ENCODE data around the gene SRGAP1. TPM values are rescaled to one million over a fixed set of nuclear protein-coding genes. Genes with fewer than 3 reads are reported as not detected.

Gene SRGAP1
- total and polyA plus RNA-seq, 2 of the 13 experiments (the other 11 are each of a cell fraction or from before 2014, with no cell fraction given): 1.6 to 3.4 TPM

DNA sequence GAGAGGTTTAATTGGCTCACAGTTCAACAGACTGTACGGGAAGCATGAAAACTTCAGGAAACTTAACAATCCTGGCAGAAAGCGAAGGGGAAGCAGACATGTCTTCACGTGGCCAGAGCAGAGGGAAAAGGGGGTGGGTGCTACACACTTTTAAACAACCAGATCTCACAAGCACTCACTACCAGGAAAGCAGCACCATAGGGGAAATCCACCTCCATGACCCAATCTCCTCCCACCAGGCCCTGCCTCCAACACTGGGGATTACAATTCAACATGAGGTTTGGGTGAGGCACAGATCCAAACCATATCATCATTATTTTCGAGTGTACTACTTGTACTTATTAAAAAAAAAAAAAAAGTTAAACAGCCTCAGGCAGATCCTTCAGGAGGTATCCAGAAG, 34.9 kb upstream of the SRGAP1 start:
- H3K4me1 ChIP-seq (ENCODE audit: insufficient read depth, low read length): peaks cover 35% of the 10 kb centered on the region
- intact Hi-C loops (cut with micrococcal nuclease; ENCODE audit: unreplicated experiment): no loop called here
- ChIA-PET CTCF (ENCODE audit: low intra/inter-chr PET ratio, low total read pairs) (no interaction called here), POLR2A (no interaction called here)
- BruUV-seq (replicated peaks): no TSS peak
- H3K79me2 ChIP-seq (ENCODE audit: insufficient read depth, low read length): no peaks in the 10 kb centered on the region
- H3K9ac ChIP-seq (ENCODE audit: insufficient read depth, low read depth, low read length): no peak overlapping the region
- TF ChIP-seq NKX3-1 (CRISPR knock-in tag; IDR thresholded peaks at IDR 0.05): no peak
- H3K4me2 ChIP-seq (ENCODE audit: low read depth, low read length): no peak overlapping the region
- H3K9me3 ChIP-seq (ENCODE audit: low read length): no peaks in the 10 kb centered on the region
- H4K20me1 ChIP-seq (ENCODE audit: insufficient read depth, low read length): no peaks in the 10 kb centered on the region
- H3K27me3 ChIP-seq (ENCODE audit: control insufficient read depth in 1 of 2, insufficient read depth in 2 of 2, low read length in 2 of 2): no peaks in the 10 kb centered on the region
- FAIRE-seq (no peak), ATAC-seq (no peak), DNase-seq (ENCODE audit: low spot score) (no peak)
- H3K27ac ChIP-seq (ENCODE audit: extremely low read length, insufficient read depth, low read length): no peak overlapping the region
- H3K36me3 ChIP-seq (replicated peaks in 1 of 2; ENCODE audit: control insufficient read depth in 1 of 2, insufficient read depth in 2 of 2, low read length in 2 of 2): peaks cover 0 to 2% of the 10 kb centered on the region in 2 experiments; a peak in 3 of 5 replicates
- no peak overlapping the region for H3K4me3 ChIP-seq (replicated peaks in 1 of 3; ENCODE audit: insufficient read depth in 1 of 3, low read depth in 2 of 3, low read length in 3 of 3)
- WGBS (ENCODE audit: low lambda C conversion rate): 83% methylated on average over 4 of the region's 4 CpGs
- in situ Hi-C loops (cut with HindIII; ENCODE audit: extremely low pct_ligation_motif_present, low pct_unique_long_range_greater_than_20kb): loop anchor here (10.0 to 25.0 kb wide), 2 partner anchors 147 to 385 kb away; partner anchors contain the start of gene DPY19L2
- no peak overlapping the region for H2AFZ ChIP-seq (ENCODE audit: low read length)

DNA sequence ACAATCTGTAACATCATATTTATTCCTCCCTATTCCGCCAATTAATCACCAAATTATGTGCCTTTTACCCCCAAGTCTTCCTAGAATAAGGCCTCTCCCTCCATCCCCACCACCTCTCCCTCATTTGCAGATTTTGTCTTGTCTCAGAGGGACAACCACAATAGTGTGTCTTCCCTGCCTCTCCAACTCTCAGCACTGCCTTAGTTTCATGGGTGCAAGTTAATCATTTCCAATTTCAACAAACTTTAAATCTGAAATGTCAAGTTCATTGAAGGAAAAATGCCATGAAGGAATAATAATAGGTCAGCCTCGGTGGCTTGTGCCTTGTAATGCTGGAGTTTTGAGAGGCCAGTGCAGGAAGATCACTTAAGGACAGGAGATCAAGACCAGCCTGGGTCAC, 33.2 kb upstream of the SRGAP1 start:
- Histone ChIP-seq H3K79me2 (ENCODE audit: insufficient read depth, low read length) (no peaks in the 10 kb centered on the region), H3K9me3 (ENCODE audit: low read length) (no peaks in the 10 kb centered on the region), H3K27me3 (ENCODE audit: control insufficient read depth in 1 of 2, insufficient read depth in 2 of 2, low read length in 2 of 2) (no peaks in the 10 kb centered on the region), H3K27ac (ENCODE audit: extremely low read length, insufficient read depth, low read length) (no peak overlapping the region), H3K4me2 (ENCODE audit: low read depth, low read length) (no peak overlapping the region), H3K9ac (ENCODE audit: insufficient read depth, low read depth, low read length) (no peak overlapping the region), H3K4me3 (replicated peaks in 1 of 3; ENCODE audit: insufficient read depth in 1 of 3, low read depth in 2 of 3, low read length in 3 of 3) (no peak overlapping the region), H4K20me1 (ENCODE audit: insufficient read depth, low read length) (no peaks in the 10 kb centered on the region), H2AFZ (ENCODE audit: low read length) (no peak overlapping the region), H3K4me1 (ENCODE audit: insufficient read depth, low read length) (peaks cover 28% of the 10 kb centered on the region), H3K36me3 (replicated peaks in 1 of 2; ENCODE audit: control insufficient read depth in 1 of 2, insufficient read depth in 2 of 2, low read length in 2 of 2) (peaks cover 0 to 2% of the 10 kb centered on the region in 2 experiments; a peak in 3 of 5 replicates)
- CTCF ChIA-PET (ENCODE audit: low intra/inter-chr PET ratio, low total read pairs): no interaction called here
- DNase-seq (ENCODE audit: low spot score) (no peak), ATAC-seq (peak; percentile 44; the same call in 2 of the 3 replicates), FAIRE-seq (no peak)
- WGBS (ENCODE audit: low lambda C conversion rate): 12% methylated on average over 2 of the region's 2 CpGs
- intact Hi-C loops (cut with micrococcal nuclease; ENCODE audit: unreplicated experiment) (no loop called here), in situ Hi-C loops (cut with HindIII; ENCODE audit: extremely low pct_ligation_motif_present, low pct_unique_long_range_greater_than_20kb) (loop anchor here (25.0 kb wide), 1 partner anchor 149 kb away; the partner anchor contains the start of gene DPY19L2)
- TF ChIP-seq, protein P1, sequence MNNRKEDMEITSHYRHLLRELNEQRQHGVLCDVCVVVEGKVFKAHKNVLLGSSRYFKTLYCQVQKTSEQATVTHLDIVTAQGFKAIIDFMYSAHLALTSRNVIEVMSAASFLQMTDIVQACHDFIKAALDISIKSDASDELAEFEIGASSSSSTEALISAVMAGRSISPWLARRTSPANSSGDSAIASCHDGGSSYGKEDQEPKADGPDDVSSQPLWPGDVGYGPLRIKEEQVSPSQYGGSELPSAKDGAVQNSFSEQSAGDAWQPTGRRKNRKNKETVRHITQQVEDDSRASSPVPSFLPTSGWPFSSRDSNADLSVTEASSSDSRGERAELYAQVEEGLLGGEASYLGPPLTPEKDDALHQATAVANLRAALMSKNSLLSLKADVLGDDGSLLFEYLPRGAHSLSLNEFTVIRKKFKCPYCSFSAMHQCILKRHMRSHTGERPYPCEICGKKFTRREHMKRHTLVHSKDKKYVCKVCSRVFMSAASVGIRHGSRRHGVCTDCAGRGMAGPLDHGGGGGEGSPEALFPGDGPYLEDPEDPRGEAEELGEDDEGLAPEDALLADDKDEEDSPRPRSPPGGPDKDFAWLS (CRISPR knock-in tag; IDR thresholded peaks at IDR 0.05; ENCODE audit: borderline replicate concordance): no peak
- TF ChIP-seq ZNF841 (CRISPR knock-in tag; IDR thresholded peaks at IDR 0.05; ENCODE audit: borderline replicate concordance): no peak
- no peak for TF ChIP-seq YEATS2 (CRISPR knock-in tag; IDR thresholded peaks at IDR 0.05; ENCODE audit: borderline replicate concordance)
- TF ChIP-seq, protein P2, sequence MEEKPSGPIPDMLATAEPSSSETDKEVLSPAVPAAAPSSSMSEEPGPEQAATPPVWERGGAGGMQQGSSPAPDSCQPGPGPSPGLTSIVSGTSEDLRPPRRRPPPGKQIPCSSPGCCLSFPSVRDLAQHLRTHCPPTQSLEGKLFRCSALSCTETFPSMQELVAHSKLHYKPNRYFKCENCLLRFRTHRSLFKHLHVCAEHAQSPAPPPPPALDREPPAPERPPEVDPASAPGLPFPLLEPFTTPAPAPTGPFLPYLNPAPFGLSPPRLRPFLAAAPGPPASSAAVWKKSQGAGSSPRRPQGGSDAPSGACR (CRISPR knock-in tag; IDR thresholded peaks at IDR 0.05): no peak
- TF ChIP-seq TAF15 (IDR thresholded peaks at IDR 0.05; ENCODE audit: low read depth, low read length, poor library complexity, severe bottlenecking): no peak
- TF ChIP-seq U2AF1 (optimal IDR thresholded peaks at IDR 0.05; ENCODE audit: low read depth, low read length): no peak
- TF ChIP-seq ZNF577 (CRISPR knock-in tag; IDR thresholded peaks at IDR 0.05; ENCODE audit: borderline replicate concordance, low read depth): no peak
- no peak for TF ChIP-seq TBX2 (CRISPR knock-in tag; IDR thresholded peaks at IDR 0.05; ENCODE audit: borderline replicate concordance)
- TF ChIP-seq, protein P3, sequence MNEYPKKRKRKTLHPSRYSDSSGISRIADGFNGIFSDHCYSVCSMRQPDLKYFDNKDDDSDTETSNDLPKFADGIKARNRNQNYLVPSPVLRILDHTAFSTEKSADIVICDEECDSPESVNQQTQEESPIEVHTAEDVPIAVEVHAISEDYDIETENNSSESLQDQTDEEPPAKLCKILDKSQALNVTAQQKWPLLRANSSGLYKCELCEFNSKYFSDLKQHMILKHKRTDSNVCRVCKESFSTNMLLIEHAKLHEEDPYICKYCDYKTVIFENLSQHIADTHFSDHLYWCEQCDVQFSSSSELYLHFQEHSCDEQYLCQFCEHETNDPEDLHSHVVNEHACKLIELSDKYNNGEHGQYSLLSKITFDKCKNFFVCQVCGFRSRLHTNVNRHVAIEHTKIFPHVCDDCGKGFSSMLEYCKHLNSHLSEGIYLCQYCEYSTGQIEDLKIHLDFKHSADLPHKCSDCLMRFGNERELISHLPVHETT (CRISPR knock-in tag; conservative IDR thresholded peaks at IDR 0.05): no peak
- no TSS peak for BruUV-seq (replicated peaks)
- POLR2A ChIA-PET: no interaction called here
